A204.1 (cell line): Measurements from ENCODE around the gene MCTP2.
A peak's percentile ranks its signal among the peaks of the same experiment; 100 is the strongest.
"Not testable (repeated sequence)": the region's sequence is repeated elsewhere in the genome, so short reads cannot be mapped to it uniquely, and the experiment has no call there.

ENCODE experiments used
- FAIRE-seq: peaks from 2 replicates; lab custom pipeline; 2012; peaks lifted over from hg19 to GRCh38; lab: Jason Lieb, UNC

MCTP2 gene

DNA sequence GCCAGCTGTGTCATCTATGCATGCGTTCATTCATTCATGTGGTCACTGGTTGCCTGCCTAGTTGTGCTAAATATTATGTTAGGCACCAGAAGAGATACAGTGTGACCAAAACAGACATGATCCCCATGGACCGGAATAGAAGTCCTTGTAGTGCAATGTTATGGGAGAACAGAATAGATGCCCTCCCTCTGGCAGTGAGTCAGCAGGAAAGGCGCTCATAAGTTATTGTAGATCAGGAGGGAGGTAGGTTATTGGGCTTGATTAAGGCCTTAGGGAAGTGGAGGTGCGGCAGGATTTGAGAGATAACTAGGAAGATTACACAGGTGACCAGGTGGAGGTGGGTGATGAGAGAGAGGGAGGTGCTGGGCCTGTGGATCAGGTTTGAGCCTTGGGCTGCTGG is 5.2 kb downstream of the MCTP2 start:
- no peak for FAIRE-seq

DNA sequence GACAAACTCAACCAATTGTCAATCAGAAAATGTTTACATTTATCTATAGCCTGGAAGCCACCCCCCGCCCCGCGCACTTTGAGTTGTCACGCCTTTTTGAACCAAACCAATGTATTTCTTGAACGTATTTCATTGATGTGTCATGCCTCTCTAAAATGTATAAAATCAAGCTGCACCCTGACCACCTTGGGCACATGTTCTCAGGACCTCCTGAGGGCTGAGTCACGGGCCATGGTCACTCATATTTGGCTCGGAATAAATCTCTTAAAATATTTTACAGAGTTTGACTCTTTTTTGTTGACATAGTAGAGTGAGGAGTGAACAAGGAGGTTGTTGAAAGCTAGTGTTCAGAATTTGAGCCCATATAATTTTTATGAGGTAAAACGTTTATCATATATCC is 6.5 kb downstream of the MCTP2 start:
- no peak for FAIRE-seq

DNA sequence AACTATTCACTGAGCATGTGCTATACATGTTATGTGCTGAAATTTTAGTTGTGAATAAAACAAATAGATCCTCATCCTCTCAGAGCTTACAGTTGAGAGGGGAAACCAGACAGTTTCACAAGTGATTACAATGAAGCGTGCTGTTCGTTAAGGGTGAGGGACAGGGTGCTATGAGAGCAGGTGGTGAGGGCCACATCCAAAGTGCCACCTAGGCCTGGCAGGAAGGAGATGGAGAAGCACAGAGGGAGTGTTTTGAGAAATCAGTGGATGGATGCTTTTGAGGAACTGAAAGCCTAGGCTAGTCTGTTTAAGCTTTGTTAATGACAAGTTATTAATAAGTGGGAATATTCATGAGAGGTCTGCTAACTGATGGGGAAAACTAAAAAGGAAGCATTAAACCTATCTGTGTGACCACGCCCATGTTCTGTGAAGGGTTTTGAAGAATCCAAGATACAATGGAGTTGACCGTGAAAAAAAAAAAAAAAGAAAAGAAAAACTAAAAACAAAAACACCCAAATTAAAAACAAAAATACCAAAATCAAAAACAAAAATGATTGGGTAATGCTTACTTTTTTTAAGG is 7.3 kb downstream of the MCTP2 start:
- no peak for FAIRE-seq

DNA sequence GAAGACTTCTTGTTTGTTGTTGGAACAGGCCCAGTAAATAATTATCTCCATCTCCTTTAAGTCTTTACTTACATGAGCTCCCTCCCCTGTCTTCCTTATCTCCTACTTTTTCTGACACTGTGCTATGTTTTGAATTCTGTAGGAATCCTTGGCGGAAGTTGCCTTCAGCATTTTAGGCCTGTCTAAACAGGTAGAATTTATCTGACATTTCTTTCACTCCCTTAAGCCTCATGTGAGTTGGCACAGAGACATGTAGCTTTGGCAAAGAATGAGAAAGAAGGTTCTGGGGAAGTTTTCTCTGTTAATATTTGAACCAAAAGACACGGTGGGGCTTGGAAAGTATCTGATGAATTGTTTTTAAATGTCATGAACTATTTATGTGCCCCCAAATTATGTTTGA is 8.1 kb downstream of the MCTP2 start:
- no peak for FAIRE-seq

DNA sequence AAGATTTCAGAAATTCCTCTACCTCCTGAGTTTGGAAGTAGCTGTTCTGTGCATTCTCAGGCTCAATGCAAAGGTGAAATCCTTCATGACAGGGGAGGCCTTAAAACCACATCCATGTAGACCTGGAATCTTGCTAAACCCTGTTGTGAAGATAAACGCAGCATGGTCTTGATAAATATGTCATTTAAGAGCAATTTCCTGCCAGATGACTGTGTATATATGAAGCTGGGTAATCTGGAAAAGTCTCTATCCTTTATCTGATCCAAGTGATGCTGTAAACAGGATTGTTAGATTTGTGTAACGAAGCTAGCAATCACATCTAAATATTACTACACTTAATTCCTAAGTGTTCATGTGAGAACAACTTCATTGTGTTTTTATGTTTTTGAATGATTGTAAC is 9.1 kb downstream of the MCTP2 start:
- no peak for FAIRE-seq

DNA sequence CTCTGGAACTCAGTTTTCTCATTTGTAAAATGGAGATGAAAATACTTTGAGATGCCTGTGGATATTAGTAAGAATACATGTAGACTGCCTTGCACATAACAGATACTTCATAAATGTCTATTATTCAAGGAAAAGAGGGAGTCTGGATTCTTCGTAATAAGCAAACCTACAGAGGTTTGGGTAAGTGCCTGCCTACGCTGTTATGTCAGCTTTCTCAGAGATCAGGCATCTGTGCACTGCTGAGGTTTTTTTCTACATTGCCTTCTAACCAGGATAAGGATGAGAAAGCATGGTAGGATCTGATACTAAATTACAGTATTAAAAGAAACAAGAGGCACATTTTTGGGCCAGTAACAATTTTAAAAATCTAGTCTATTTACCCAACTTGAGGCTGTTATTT is 10.9 kb downstream of the MCTP2 start:
- no peak for FAIRE-seq

DNA sequence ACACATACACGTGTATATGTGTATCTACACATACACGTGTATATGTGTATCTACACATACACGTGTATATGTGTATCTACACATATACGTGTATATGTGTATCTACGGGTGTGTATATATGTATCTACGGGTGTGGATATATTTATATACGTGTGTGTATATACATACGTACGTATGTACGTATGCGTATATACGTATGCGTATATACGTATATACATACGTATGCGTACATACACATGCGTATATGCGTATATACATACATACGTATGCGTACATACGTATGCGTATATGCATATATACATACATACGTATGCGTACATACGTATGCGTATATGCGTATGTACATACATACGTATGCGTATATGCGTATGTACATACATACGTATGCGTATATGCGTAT is 11.6 kb downstream of the MCTP2 start:
- FAIRE-seq: not testable (repeated sequence)

DNA sequence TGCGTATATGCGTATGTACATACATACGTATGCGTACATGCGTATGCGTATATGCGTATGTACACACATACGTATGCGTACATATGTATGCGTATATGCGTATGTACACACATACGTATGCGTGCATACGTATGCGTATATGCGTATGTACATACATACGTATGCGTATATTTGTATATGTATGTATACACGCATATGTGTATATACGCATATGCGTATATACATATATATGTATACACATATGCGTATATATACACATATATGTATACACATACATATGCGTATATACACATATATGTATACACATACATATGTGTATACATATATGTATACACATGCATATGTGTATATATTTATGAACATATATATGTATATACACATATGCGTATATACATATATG is 12.1 kb downstream of the MCTP2 start:
- peak; percentile 76 for FAIRE-seq

DNA sequence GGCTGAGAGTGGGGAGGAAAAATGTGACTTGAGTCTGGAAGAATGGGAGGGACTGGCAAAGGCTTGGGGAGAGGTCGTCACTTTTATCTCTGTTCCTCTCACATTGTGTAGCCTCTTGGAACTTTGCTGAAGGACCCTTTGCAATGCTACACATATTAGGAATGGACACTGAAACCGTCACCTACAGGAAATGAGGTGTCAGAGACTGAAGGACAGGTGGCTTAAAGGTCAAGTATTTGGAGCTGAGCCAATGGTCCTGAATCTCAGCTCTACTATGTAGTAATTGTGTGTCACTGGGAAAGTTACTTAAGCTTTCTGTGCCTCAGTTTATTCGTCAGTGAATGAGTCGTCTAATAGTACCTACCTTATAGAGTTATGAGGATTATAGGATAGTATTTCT is 14.7 kb downstream of the MCTP2 start:
- no peak for FAIRE-seq

DNA sequence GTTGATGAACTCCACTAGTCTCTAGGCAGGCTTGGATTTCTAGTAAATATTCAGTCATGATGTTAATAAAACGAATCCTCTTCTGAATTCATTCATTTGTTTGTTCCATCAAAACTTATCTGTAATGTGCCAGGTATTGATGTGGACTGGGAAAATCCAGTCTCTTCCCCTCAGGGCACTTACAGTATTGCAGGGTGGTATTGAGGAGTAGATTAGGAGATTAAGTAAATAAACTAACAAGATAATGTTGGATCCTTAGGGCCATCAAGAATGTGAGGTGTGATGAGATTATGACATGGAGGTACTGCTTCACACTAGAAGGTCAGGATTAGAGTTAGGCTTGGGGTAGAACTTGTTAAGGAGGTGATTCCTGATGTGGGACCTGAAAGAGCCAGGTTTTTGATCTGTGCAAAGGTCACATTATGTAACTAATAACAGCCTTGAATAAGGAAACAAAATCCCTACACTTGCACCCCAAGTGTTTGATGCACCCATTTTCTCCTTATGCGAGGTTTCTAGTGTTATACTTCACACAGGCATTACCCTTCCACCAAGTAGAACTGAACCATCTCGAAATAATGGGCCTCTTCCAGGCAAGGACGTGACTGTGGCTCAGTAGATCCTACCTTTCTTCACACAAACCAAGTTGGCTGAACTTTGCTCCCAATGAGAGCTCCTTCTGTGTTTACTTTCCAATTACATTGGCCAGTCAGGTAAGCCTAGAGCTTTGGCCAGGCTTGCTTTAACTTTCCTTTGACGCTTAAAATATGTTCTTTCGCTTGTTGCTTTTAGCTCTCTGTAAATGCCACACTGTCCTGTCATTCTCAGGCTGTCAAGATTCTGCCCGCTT is 16.7 kb downstream of the MCTP2 start:
- FAIRE-seq: no peak

DNA sequence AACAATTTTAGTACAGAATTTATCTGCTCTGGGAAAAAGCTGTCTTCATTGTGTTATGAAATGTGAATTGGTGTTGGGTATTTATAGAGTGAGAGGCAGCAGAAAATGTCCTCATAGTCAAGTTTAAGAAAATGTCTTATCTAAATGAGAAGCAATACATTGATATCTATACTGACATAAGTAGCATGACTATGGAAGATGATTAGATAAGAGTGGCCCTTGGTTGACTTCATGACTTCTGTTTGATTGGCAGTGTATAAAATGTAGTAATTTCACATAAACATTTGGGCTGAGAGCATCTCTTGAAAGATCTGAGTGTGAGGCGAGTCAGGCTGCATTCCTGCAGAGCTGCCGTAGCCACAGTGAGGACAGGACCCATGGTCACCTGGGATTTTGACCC is 19.4 kb downstream of the MCTP2 start:
- FAIRE-seq: no peak

DNA sequence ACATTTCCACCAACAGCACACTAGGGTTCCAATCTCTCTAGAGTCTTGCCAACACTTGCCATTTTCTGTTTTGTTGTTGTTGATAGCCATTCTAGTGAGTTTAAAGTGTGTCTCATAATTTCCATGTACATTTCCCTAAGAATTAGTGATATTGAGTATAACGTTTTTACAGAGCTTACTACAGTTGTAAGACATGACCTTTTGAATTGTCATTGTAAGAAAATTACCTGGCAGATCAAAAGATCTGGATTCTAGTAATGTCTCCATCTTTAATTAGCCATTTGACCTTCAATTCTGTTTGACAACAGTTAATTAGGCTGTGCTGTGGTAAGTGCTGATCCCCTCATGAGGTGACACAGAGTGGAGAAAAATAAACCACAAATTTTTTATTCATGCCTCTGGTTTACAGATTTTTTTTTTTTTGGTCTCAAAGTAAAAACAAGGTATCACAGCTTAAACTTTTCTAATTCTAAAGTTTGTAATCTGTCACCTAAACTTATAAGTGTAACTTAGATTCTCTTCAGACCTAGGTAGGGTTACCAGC is 20.9 kb downstream of the MCTP2 start:
- no peak for FAIRE-seq

DNA sequence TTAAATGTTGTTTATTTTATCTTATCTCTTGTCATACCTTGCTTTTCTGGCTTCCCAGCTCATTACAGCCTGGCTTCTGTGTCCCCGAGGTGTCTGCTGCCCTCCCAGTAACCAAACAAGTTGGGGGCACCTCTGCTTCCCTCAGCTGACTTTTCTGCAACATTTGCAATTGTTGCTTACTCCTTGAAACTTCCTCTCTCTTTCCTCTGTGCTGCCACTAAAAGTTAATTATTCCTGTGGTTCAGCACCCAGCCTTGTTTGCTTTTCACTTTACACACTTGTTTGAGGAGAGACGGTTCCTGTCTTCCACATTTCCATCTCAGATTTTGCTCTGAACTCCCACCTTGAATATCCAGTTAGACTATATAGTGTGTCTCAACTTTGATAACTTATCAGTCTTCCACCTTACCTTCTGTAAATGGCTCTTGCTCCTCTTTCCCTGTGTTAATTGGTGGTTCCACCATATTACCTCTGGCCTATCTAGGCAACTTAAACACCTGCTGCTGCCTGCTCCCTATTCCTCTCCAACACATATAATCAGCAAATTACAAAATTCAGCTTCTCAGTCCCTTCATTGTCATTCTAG is 21.6 kb downstream of the MCTP2 start:
- no peak for FAIRE-seq

DNA sequence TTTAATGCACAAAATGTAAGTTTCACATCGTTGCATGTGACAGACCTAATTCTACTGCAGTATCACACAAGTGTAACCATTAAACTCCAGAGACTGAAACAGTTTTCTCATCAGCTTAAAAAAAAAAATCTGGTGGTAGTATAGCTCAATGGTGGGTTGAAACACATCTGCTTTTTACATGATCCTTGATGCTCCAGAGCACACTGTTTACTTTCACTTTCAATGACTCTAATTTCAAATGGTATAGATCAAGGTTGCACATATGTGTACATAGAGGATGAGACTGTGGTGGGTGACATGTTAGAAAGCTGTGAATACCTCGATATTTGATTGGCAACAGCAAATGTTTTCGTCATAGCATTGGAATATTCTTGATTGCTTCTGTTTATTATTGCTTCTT is 22.4 kb downstream of the MCTP2 start:
- FAIRE-seq: no peak

DNA sequence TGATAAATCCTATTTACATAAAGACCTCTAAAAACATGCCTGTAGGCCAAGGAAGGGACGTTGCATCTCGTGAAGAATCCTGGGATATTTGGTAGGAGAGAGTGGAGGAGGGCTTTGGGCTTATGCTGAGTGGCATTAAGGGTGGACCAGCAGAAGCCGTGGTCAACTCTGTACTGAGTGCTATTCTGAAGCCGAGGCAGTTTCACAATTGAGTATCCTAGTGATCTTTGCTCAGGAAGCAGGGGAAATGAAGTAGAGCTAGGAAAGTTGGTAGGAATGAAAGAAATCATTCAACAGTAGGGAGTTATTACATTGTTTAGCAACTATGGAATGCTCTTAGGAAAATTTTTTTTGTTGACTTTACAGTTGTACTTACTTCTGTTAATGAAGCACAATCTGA is 24.2 kb downstream of the MCTP2 start:
- FAIRE-seq: no peak

DNA sequence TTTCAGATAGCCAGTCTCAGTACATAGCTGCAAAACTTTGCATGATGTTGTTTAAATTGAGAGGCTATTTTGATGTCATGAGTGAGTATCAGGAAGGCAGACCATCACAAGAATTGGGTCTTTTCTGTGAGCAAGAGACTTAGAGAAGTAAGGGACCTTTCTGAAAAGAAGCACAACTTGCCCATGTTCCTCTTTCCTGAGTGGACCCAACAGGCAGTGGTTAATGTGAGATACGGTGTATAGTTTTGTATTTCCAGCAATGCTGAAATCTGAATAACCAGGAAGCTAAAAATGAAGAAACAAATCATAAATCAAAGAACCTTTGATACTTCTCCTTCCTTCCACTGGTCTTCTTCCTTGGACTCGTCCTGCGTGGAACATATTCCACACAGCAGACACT is 25.1 kb downstream of the MCTP2 start:
- no peak for FAIRE-seq

DNA sequence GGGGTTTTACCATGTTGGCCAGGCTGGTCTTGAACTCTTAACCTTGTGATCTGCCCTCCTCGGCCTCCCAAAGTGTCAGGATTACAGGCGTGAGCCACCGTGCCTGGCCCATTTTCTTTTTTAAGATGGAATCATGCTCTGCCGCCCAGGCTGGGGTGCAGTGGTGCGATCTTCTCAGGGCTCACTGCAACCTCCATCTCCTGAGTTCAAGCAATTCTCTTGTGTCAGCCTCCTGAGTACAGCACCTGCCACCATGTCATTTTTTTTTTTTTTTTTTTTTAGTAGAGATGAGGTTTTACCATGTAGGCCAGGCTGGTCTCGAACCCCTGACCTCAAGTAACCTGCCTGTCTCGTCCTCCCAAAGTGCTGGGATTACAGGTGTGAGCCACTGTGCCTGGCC is 26.4 kb downstream of the MCTP2 start:
- FAIRE-seq: not testable (repeated sequence)

DNA sequence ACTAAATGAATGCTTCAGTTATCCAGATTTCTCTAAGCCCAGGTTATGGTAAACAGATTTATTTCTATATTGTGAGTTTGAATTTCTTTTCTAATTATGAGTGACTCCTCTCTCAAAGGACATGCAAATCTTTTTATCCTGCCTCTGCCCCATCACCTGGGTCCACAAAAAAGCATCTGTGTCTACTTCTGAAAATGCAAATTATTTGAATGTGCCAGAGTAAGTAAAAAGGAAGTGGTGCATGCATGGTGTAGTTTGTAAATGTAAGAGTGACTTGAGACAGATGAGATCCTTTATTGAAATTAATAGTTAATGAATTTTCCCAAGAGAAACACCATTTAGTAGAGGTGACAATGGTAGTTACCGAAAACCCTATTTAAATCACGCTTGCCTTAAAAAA is 26.9 kb downstream of the MCTP2 start:
- FAIRE-seq: no peak

DNA sequence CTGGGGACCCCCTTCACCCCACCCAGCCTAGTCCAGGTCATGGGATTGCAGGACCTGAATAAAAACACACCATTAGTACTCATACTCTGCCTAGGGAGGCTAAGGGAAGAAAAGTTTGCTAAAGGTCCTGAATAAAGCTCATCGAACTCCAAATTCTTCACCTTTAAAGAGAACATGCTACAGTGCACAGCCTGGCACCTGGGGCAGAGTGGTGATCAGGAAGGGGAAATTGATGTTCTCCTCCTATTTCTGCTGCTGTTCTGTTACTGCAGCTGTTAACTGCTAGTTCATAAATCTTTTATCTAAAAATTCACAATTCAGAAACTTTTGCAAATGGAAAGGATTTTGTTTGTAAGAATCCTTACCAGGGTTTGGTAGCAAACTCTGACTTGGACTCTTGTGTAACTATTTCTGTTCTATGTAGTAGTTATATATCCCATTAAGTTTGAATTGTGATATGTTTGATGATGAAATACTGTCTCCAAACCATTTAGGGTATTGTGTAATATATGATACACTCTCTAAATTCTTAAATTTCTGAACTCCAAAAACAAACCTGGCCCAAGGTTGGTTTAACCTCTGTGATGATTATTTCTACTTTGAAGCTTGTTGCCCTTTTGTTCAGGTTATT is 27.9 kb downstream of the MCTP2 start:
- no peak for FAIRE-seq

DNA sequence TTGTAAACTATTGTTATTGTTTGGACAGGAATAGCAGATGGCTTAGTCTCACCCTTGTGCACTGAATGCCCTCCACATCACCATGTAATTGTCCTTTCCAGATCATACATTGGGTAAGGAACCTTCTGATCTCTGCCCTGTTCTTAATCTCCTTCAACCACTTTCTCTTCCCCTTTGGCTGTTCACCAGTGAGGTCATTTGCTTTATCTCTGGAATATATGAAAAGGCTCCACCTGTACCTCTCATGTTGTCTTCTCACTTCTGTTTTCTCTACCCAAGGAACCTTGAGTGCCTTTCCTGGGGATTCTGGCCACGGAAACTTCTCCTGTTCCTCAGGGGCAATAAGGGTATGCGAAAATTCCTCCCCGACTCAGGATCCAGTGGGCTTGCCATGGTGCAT is 28.5 kb downstream of the MCTP2 start:
- no peak for FAIRE-seq

DNA sequence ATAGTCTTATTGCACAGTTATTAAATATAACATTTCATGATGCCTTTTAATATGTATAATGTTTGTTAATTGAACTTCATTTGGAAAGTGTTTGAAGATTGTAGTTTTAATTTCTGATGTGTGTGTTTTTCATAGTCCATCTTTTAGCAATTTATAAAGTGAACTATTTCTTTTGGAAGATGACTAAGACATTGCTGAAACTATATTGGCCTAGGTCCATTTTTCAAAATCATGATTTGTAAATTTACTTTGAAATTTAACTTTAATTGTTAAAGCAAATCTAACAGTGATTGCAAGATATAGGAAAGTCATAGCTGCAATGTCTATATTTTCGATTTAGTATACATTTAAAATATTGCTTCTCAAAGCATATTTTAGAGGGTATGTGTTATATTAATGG is 30.8 kb downstream of the MCTP2 start:
- peak; percentile 83 for FAIRE-seq

DNA sequence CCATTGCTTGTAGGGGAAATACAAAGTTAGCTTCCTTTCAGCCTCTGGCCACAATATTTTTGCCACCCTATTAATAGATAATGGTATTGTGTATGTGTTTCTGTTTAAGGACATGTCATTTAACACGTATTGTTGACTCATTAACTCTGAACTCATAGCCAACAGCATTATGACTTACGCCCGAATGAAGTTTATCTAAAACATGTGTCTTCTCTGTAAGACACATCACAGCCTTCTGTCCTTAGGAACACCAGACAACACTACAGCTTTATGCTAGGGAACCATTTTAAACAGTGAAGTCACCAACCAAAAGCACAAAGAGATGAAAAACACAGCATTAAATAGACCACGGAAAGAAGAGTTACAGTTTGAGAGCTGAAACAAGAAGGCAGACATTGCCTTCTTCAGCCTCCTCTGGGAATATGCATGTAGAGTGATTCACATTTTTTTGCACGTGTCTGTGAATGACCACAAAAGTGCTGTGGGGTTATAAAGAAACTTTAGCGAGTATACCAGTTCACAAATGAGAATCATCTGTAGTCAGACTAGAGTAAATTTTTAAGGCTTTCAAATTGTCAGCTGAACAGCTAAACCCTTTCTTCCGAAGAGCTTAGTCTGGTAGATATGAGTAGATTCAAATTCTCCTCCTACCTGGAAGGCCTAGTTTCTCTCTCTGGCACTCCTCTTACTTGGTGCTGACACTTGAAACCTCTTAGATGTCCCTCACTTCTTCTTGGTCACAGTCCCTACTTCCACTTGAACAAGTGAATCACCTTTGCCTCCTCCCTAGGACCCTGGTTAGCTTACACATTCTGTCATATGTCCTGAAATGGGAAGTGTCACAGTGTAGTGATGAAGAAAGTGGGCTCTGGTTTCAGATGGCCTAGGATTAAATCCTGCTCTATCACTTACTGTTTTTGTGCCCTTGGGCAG is 32.2 kb downstream of the MCTP2 start:
- no peak for FAIRE-seq
